Hepatocyte (in vitro differentiated cells): ENCODE data around the gene SCFD2. TPM values are rescaled to one million over a fixed set of nuclear protein-coding genes. Genes with fewer than 3 reads are reported as not detected.

ENCODE experiments used
- DNase-seq: peaks from one replicate; pipeline ENCODE4 v3.0.0-alpha.2; 2016; ENCODE audit warnings: low spot score
- H2AFZ ChIP-seq: fragments of 200-600 bp; sonication (generic); 2 replicates; pipeline ENCODE4 v1.6.0; 2016; ENCODE audit warnings: antibody characterized with exemption, mild to moderate bottlenecking
- H3K27ac ChIP-seq: fragments of 200-600 bp; sonication (generic); 2 replicates; pipeline ENCODE4 v1.5.1; 2016; ENCODE audit warnings: mild to moderate bottlenecking
- H3K27me3 ChIP-seq: fragments of 200-600 bp; sonication (generic); 2 replicates; pipeline ENCODE4 v1.6.1; 2016
- H3K36me3 ChIP-seq: fragments of 200-600 bp; sonication (generic); replicated peaks from 2 replicates; pipeline ENCODE4 v1.5.1; 2016; ENCODE audit warnings: low read depth; ENCODE audit not compliant: insufficient read depth
- H3K4me1 ChIP-seq: fragments of 200-600 bp; sonication (generic); 2 replicates; pipeline ENCODE4 v1.5.1; 2016; ENCODE audit warnings: mild to moderate bottlenecking, moderate library complexity; ENCODE audit not compliant: insufficient read depth
- H3K4me2 ChIP-seq: fragments of 200-600 bp; sonication (generic); 2 replicates; pipeline ENCODE4 v1.6.0; 2016
- H3K4me3 ChIP-seq: fragments of 200-600 bp; sonication (generic); 2 replicates; pipeline ENCODE4 v1.5.1; 2016; ENCODE audit warnings: mild to moderate bottlenecking
- H3K79me2 ChIP-seq: fragments of 200-600 bp; sonication (generic); 2 replicates; pipeline ENCODE4 v1.6.0; 2017; ENCODE audit warnings: mild to moderate bottlenecking
- H3K9me2 ChIP-seq: fragments of 200-600 bp; sonication (generic); replicated peaks from 2 replicates; pipeline ENCODE4 v1.6.0; 2017; ENCODE audit warnings: mild to moderate bottlenecking; ENCODE audit not compliant: insufficient read depth
- H3K9me3 ChIP-seq: fragments of 200-600 bp; sonication (generic); 2 replicates; pipeline ENCODE4 v1.5.1; 2016; ENCODE audit warnings: low read depth, mild to moderate bottlenecking
- H4K20me1 ChIP-seq: fragments of 200-600 bp; sonication (generic); 2 replicates; pipeline ENCODE4 v1.6.0; 2016; ENCODE audit warnings: mild to moderate bottlenecking; ENCODE audit not compliant: insufficient read depth, poor library complexity, severe bottlenecking
- EZH2 ChIP-seq: fragments of 200-600 bp; sonication (generic); IDR thresholded peaks from 2 replicates; pipeline ENCODE4 v1.6.1; 2016; ENCODE audit warnings: antibody characterized with exemption, mild to moderate bottlenecking, borderline replicate concordance
- EZH2phosphoT487 ChIP-seq: fragments of 200-600 bp; sonication (generic); IDR thresholded peaks from one replicate; pipeline ENCODE4 v1.6.1; 2018; ENCODE audit warnings: antibody characterized with exemption, mild to moderate bottlenecking, low read depth, moderate library complexity; ENCODE audit not compliant: unreplicated experiment, severe bottlenecking
- WGBS: methylation state at CpG from one replicate; pipeline ENCODE4 v1.1.6; 2016; ENCODE audit warnings: low lambda C conversion rate; ENCODE audit errors: missing lambda C conversion rate; 5-methylcytosine and 5-hydroxymethylcytosine counted together
- polyA plus RNA-seq: library from polyadenylated mRNA; unstranded; fragments of >200 nt; fragmentation: Nextera tagmentation; extraction: Ambion mirVana; gene quantifications from 2 replicates; pipeline ENCODE4 v1.2.1, GENCODE V29; 2016
- total RNA-seq: library from RNA; depleted of rRNA; stranded (reverse); fragments of >200 nt; gene quantifications from 2 replicates; pipeline ENCODE4 v1.2.3, GENCODE V29; 2014
- TF ChIP-seq, protein P1 (sequence below): fragments of 200-600 bp; sonication (generic); IDR thresholded peaks from 2 replicates; pipeline ENCODE4 v1.5.1; 2016; ENCODE audit warnings: antibody characterized with exemption, mild to moderate bottlenecking; ENCODE audit not compliant: poor library complexity

The SCFD2 gene
- total and polyA plus RNA-seq, 2 experiments from 2014 or later = 8.4 to 15.7 TPM

DNA sequence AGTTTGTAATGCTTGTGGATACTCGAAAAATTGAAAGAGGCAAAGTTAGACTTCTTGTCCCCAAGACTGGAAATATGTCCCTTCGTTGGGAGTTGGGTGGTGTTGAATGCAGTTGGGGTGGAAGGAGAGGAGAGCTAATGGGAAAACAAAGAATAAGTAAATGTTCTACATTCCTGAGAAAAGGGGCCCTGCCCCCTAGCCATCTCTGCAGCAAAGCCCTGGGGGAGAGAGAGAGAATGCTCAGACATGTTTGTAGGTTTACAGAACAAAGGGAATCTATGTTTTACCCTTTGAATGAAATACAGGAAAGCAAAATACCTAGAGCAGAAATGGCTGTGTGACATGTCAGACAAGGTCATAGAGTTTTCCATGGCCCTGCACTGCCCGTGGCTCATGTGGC is 415.6 kb downstream of the SCFD2 start:
- Histone ChIP-seq H3K36me3 (no peaks in the 10 kb centered on the region), H3K9me3 (no peaks in the 10 kb centered on the region), H3K9me2 (no peaks in the 10 kb centered on the region), H2AFZ (no peak overlapping the region), H3K27ac (no peak overlapping the region), H4K20me1 (no peaks in the 10 kb centered on the region), H3K27me3 (no peaks in the 10 kb centered on the region), H3K79me2 (no peaks in the 10 kb centered on the region), H3K4me3 (no peak overlapping the region), H3K4me2 (no peak overlapping the region), H3K4me1 (peaks cover 11% of the 10 kb centered on the region)
- no peak for DNase-seq
- no peak for TF ChIP-seq EZH2
- TF ChIP-seq, protein P1, sequence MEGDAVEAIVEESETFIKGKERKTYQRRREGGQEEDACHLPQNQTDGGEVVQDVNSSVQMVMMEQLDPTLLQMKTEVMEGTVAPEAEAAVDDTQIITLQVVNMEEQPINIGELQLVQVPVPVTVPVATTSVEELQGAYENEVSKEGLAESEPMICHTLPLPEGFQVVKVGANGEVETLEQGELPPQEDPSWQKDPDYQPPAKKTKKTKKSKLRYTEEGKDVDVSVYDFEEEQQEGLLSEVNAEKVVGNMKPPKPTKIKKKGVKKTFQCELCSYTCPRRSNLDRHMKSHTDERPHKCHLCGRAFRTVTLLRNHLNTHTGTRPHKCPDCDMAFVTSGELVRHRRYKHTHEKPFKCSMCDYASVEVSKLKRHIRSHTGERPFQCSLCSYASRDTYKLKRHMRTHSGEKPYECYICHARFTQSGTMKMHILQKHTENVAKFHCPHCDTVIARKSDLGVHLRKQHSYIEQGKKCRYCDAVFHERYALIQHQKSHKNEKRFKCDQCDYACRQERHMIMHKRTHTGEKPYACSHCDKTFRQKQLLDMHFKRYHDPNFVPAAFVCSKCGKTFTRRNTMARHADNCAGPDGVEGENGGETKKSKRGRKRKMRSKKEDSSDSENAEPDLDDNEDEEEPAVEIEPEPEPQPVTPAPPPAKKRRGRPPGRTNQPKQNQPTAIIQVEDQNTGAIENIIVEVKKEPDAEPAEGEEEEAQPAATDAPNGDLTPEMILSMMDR = no peak
- no peak for TF ChIP-seq EZH2phosphoT487
- WGBS = 93% methylated on average over 3 of the region's 3 CpGs

GRCh38 chr4:52949336-52949735 is 416.5 kb downstream of the SCFD2 start:
- no peak overlapping the region for H3K27ac ChIP-seq
- WGBS = 80% methylated on average over 4 of the region's 4 CpGs
- DNase-seq = no peak
- no peaks in the 10 kb centered on the region for H3K79me2 ChIP-seq
- H2AFZ ChIP-seq = no peak overlapping the region
- no peaks in the 10 kb centered on the region for H3K27me3 ChIP-seq
- no peaks in the 10 kb centered on the region for H3K36me3 ChIP-seq
- no peak overlapping the region for H3K4me2 ChIP-seq
- no peaks in the 10 kb centered on the region for H4K20me1 ChIP-seq
- peaks cover 3% of the 10 kb centered on the region for H3K4me1 ChIP-seq
- no peaks in the 10 kb centered on the region for H3K9me2 ChIP-seq
- no peak overlapping the region for H3K4me3 ChIP-seq
- no peaks in the 10 kb centered on the region for H3K9me3 ChIP-seq
- TF ChIP-seq EZH2 = no peak
- TF ChIP-seq EZH2phosphoT487 = no peak
- TF ChIP-seq, protein P1 = no peak

DNA sequence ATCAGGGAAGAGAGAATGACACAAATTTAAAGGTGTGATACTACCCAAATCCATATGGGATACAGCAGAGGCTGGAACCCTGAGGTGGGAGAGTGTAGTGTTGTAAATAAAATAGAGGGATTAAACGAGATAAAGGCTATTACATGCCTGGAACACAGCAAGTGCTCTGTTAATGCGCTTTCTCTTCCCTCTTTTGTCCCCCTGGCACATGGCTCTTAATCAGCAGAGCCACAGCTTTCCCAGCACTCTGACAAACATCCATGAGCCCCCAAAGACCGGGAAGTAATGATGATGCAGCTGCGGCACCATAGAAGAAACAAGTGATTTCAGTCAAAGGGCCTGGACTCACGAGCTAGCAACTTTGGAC is 417.8 kb downstream of the SCFD2 start:
- Histone ChIP-seq H3K27ac (no peak overlapping the region), H3K36me3 (no peaks in the 10 kb centered on the region), H3K9me3 (no peaks in the 10 kb centered on the region), H3K4me2 (no peak overlapping the region), H3K9me2 (no peaks in the 10 kb centered on the region), H3K79me2 (no peaks in the 10 kb centered on the region), H3K4me3 (no peak overlapping the region), H4K20me1 (no peaks in the 10 kb centered on the region), H3K4me1 (no peaks in the 10 kb centered on the region), H2AFZ (no peak overlapping the region), H3K27me3 (no peaks in the 10 kb centered on the region)
- WGBS = 80% methylated on average over 5 of the region's 5 CpGs
- TF ChIP-seq EZH2phosphoT487 (no peak), EZH2 (no peak)
- TF ChIP-seq, protein P1 = no peak
- DNase-seq = no peak

- no peaks in the 10 kb centered on the region for H3K4me1 ChIP-seq
- H3K9me2 ChIP-seq = no peaks in the 10 kb centered on the region
- TF ChIP-seq, protein P1 = no peak
- TF ChIP-seq EZH2phosphoT487 (no peak), EZH2 (no peak)
- H3K9me3 ChIP-seq = no peaks in the 10 kb centered on the region
- H2AFZ ChIP-seq = no peak overlapping the region
- H3K27ac ChIP-seq = no peak overlapping the region
- DNase-seq = no peak
- 93% methylated on average over 4 of the region's 4 CpGs for WGBS
- H3K4me3 ChIP-seq = no peak overlapping the region
- no peak overlapping the region for H3K4me2 ChIP-seq
- H3K36me3 ChIP-seq = no peaks in the 10 kb centered on the region
- no peaks in the 10 kb centered on the region for H4K20me1 ChIP-seq
- no peaks in the 10 kb centered on the region for H3K79me2 ChIP-seq
- no peaks in the 10 kb centered on the region for H3K27me3 ChIP-seq
These were observed 418.3 kb downstream of the SCFD2 start for GRCh38 chr4:52947401-52948056.
